Measurements from ENCODE around the gene ANKRD18B. TPM values are rescaled to one million over a fixed set of nuclear protein-coding genes. Genes with fewer than 3 reads are reported as not detected.
"Not testable (repeated sequence)": the region's sequence is repeated elsewhere in the genome, so short reads cannot be mapped to it uniquely, and the experiment has no call there.

ANKRD18B gene
- total RNA-seq, 1 experiment from 2014 or later: not detected

DNA sequence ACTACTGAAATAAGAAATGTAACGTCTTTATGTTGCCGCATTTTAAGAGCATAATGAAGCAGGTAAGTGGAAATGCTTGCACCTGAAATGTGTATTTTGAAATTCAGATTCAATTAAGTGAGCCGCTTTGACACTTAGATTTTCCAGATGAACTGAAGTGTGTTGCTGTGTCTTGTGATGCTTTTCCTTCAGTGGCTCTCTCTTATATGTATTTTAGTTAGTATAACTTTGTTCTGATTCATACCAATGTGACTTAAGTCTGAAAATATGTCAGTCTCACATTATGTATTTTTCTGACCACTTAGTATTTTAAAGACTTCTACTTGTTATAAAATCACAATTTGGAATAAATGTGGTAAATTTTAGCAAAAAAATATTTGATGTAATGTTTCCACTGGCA lies 25.4 kb downstream of the ANKRD18B start:
- not testable (repeated sequence) for H3K4me3 ChIP-seq (ENCODE audit: low read length); H3K27ac ChIP-seq (ENCODE audit: low read length); H3K36me3 ChIP-seq (ENCODE audit: insufficient read depth, low read length); H3K27me3 ChIP-seq (ENCODE audit: low read length); H3K4me2 ChIP-seq (ENCODE audit: low read depth, low read length, poor library complexity, severe bottlenecking); H3K79me2 ChIP-seq (ENCODE audit: low read length); H2AFZ ChIP-seq (ENCODE audit: low read length); H3K9me3 ChIP-seq (ENCODE audit: low read length); H3K9me2 ChIP-seq (replicated peaks; ENCODE audit: insufficient read depth, low read length); H3K4me1 ChIP-seq (ENCODE audit: low read length); DNase-seq; H3K9ac ChIP-seq (ENCODE audit: low read length); H4K20me1 ChIP-seq (ENCODE audit: insufficient read depth, low read depth, low read length)

DNA sequence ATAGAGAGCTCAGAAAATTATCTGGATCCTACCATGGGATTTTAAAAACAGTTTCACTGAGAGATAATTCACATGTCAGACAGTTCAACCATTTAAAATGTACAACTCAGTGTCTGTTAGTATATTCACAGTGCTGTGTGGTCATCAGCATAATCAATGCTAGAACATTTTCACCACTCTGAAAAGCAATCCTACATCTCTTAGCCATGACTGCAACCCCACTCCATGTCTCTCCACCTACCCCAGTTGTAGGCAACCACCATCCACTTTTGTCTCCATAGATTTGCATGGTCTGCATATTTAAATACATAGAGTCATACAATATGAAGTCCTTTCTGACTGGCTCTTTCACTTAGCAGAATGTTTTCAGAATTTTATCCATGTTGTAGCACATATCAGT lies 27.1 kb downstream of the ANKRD18B start:
- not testable (repeated sequence) for H3K4me1 ChIP-seq (ENCODE audit: low read length); H3K79me2 ChIP-seq (ENCODE audit: low read length); H3K36me3 ChIP-seq (ENCODE audit: insufficient read depth, low read length)

DNA sequence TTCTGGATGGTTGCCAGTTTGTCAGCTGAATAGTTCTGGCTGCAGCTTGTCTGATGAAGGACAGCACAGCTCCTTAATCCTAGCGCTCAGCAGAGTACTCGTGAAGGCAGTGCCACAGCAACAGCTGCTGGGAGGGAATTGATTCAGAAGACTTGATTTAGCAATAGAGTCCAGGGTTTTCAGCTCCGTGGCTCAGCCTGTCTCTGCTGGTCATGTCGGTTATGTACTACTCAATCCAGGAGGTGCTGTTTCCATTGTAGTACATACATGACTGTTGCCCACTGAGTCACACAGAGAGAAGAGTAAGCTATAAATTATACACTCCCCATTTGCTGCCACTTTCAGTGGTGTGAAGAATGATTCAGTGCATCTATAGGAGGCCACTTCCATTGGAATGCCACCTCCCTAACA lies 28.3 kb downstream of the ANKRD18B start:
- H2AFZ ChIP-seq (ENCODE audit: low read length); H3K9me2 ChIP-seq (replicated peaks; ENCODE audit: insufficient read depth, low read length); H3K36me3 ChIP-seq (ENCODE audit: insufficient read depth, low read length); H3K4me3 ChIP-seq (ENCODE audit: low read length); H3K27me3 ChIP-seq (ENCODE audit: low read length); H3K9ac ChIP-seq (ENCODE audit: low read length); H3K4me1 ChIP-seq (ENCODE audit: low read length); DNase-seq; H4K20me1 ChIP-seq (ENCODE audit: insufficient read depth, low read depth, low read length); H3K9me3 ChIP-seq (ENCODE audit: low read length); H3K4me2 ChIP-seq (ENCODE audit: low read depth, low read length, poor library complexity, severe bottlenecking); H3K79me2 ChIP-seq (ENCODE audit: low read length); H3K27ac ChIP-seq (ENCODE audit: low read length): not testable (repeated sequence)

More for the DNA sequence above, 27.1 kb downstream of the ANKRD18B start:
- H4K20me1 ChIP-seq (ENCODE audit: insufficient read depth, low read depth, low read length); H3K9ac ChIP-seq (ENCODE audit: low read length); H3K27me3 ChIP-seq (ENCODE audit: low read length); H2AFZ ChIP-seq (ENCODE audit: low read length); H3K4me2 ChIP-seq (ENCODE audit: low read depth, low read length, poor library complexity, severe bottlenecking); H3K9me2 ChIP-seq (replicated peaks; ENCODE audit: insufficient read depth, low read length); H3K9me3 ChIP-seq (ENCODE audit: low read length); H3K27ac ChIP-seq (ENCODE audit: low read length); H3K4me3 ChIP-seq (ENCODE audit: low read length); DNase-seq: not testable (repeated sequence)

DNA sequence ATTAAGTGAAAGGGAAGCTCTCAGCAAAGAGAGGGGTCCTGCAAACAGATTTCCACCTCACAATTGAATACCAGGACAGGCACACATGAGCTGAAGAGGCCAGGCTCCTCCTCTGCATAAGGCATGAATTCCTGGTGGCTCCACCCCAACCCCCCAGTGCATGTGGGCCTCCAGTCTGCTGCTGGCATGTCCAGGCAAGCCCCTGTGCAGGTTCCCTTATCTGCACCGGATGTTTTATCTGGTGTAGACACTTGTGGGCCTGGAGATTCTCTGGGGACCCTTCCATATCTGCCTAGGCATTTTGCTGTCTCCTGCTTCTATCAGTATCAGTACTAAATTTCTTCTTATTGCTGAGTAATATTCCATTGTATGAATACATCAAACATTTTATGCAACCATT lies 36.2 kb downstream of the ANKRD18B start:
- not testable (repeated sequence) for H3K9me2 ChIP-seq (replicated peaks; ENCODE audit: insufficient read depth, low read length); H3K27ac ChIP-seq (ENCODE audit: low read length); H4K20me1 ChIP-seq (ENCODE audit: insufficient read depth, low read depth, low read length); H2AFZ ChIP-seq (ENCODE audit: low read length); H3K9ac ChIP-seq (ENCODE audit: low read length); H3K9me3 ChIP-seq (ENCODE audit: low read length); H3K79me2 ChIP-seq (ENCODE audit: low read length); H3K27me3 ChIP-seq (ENCODE audit: low read length); H3K4me2 ChIP-seq (ENCODE audit: low read depth, low read length, poor library complexity, severe bottlenecking); H3K36me3 ChIP-seq (ENCODE audit: insufficient read depth, low read length); H3K4me1 ChIP-seq (ENCODE audit: low read length); H3K4me3 ChIP-seq (ENCODE audit: low read length); DNase-seq

DNA sequence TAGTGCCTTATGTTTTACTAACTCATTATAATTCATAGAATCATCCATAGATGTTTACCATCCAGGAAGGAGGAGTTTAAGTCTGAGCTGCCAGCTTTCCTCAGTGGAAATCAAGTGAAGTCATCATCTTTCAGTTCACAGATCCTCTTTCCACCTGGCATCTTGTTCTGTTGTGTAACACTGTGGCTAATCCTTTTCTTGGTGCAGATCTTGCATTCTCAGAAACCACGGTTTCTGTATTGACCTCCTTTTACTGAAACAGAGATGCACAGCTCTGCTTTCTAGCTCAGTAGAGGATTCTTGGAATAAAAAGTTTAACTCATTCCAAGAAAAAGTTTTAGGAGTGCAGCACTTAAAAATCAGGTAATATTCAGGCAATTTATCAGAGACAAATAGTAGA lies 38.1 kb downstream of the ANKRD18B start:
- not testable (repeated sequence) for H2AFZ ChIP-seq (ENCODE audit: low read length); H3K36me3 ChIP-seq (ENCODE audit: insufficient read depth, low read length); H4K20me1 ChIP-seq (ENCODE audit: insufficient read depth, low read depth, low read length); H3K4me1 ChIP-seq (ENCODE audit: low read length); H3K27me3 ChIP-seq (ENCODE audit: low read length); H3K9me3 ChIP-seq (ENCODE audit: low read length); H3K4me2 ChIP-seq (ENCODE audit: low read depth, low read length, poor library complexity, severe bottlenecking); H3K27ac ChIP-seq (ENCODE audit: low read length); DNase-seq; H3K79me2 ChIP-seq (ENCODE audit: low read length); H3K4me3 ChIP-seq (ENCODE audit: low read length); H3K9ac ChIP-seq (ENCODE audit: low read length); H3K9me2 ChIP-seq (replicated peaks; ENCODE audit: insufficient read depth, low read length)

DNA sequence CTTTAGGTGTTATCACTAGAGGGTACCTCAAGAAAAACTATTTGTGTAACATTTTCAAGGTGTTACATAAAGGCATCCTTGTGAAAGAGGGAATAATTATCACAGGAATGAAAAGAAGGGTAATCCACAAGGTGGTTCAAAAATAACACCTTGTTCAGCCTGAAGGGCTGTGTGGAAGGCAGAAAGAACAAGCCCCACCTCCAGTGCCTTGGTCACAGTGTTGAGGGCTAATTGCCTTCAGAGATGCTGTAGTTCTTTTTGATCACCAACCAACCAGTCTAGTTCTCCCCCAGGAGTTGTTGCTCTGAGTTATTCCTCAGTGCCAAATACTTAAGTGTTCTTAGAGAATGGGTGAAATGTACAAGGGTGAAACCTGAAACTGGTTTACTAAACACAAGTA lies 43.7 kb downstream of the ANKRD18B start:
- H3K4me2 ChIP-seq (ENCODE audit: low read depth, low read length, poor library complexity, severe bottlenecking); H3K4me1 ChIP-seq (ENCODE audit: low read length); H3K9me2 ChIP-seq (replicated peaks; ENCODE audit: insufficient read depth, low read length); H4K20me1 ChIP-seq (ENCODE audit: insufficient read depth, low read depth, low read length); H3K36me3 ChIP-seq (ENCODE audit: insufficient read depth, low read length); H3K79me2 ChIP-seq (ENCODE audit: low read length); H2AFZ ChIP-seq (ENCODE audit: low read length); H3K27ac ChIP-seq (ENCODE audit: low read length); H3K27me3 ChIP-seq (ENCODE audit: low read length); H3K9me3 ChIP-seq (ENCODE audit: low read length); H3K4me3 ChIP-seq (ENCODE audit: low read length); H3K9ac ChIP-seq (ENCODE audit: low read length); DNase-seq: not testable (repeated sequence)

DNA sequence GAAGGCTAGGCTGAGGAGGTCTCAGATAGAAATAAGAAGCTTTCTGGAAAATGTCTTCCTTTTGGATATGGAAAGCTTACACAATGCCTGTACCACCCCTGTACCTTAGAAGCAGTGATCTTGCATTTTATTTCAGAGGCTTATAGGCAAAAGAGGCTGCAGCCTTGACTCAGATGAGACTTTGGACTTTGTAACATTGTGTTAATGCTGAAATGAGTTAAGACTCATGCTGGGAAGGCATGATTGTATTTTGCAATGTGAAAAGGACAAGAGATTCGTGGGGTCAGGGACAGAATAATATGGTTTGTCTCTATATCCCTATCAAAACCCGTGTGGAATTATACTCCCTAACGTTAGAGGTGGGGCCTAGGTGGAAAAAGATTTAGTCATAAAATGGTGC lies 53.7 kb downstream of the ANKRD18B start:
- not testable (repeated sequence) for DNase-seq; H3K4me1 ChIP-seq (ENCODE audit: low read length); H3K9ac ChIP-seq (ENCODE audit: low read length); H3K4me3 ChIP-seq (ENCODE audit: low read length); H4K20me1 ChIP-seq (ENCODE audit: insufficient read depth, low read depth, low read length); H3K27me3 ChIP-seq (ENCODE audit: low read length); H3K27ac ChIP-seq (ENCODE audit: low read length); H3K9me2 ChIP-seq (replicated peaks; ENCODE audit: insufficient read depth, low read length); H3K4me2 ChIP-seq (ENCODE audit: low read depth, low read length, poor library complexity, severe bottlenecking); H3K79me2 ChIP-seq (ENCODE audit: low read length); H3K36me3 ChIP-seq (ENCODE audit: insufficient read depth, low read length); H2AFZ ChIP-seq (ENCODE audit: low read length); H3K9me3 ChIP-seq (ENCODE audit: low read length)

DNA sequence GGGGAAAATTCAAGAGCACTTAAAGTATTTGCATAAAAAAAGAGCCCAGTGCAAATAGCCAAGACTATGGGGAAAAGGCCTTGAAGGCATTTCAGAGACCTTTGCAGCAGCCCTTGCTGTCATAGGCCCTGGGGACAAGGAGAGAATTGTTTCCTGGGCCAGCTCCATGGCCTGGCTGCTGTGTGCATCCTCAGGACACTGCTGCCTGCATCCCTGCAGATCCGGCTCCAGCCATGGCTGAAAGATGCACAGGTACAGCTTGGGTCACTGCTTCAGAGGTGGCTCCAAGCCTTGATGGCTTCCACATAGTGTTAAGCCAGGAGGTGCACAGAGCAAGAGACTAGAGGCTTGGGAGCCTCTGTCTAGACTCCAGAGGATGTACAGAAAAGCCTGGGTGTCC lies 55.9 kb downstream of the ANKRD18B start:
- H3K4me2 ChIP-seq (ENCODE audit: low read depth, low read length, poor library complexity, severe bottlenecking); H3K79me2 ChIP-seq (ENCODE audit: low read length); H3K9me2 ChIP-seq (replicated peaks; ENCODE audit: insufficient read depth, low read length); H4K20me1 ChIP-seq (ENCODE audit: insufficient read depth, low read depth, low read length); H3K27ac ChIP-seq (ENCODE audit: low read length); H3K27me3 ChIP-seq (ENCODE audit: low read length); H3K9me3 ChIP-seq (ENCODE audit: low read length); H3K9ac ChIP-seq (ENCODE audit: low read length); H2AFZ ChIP-seq (ENCODE audit: low read length); H3K4me3 ChIP-seq (ENCODE audit: low read length); DNase-seq; H3K36me3 ChIP-seq (ENCODE audit: insufficient read depth, low read length); H3K4me1 ChIP-seq (ENCODE audit: low read length): not testable (repeated sequence)

DNA sequence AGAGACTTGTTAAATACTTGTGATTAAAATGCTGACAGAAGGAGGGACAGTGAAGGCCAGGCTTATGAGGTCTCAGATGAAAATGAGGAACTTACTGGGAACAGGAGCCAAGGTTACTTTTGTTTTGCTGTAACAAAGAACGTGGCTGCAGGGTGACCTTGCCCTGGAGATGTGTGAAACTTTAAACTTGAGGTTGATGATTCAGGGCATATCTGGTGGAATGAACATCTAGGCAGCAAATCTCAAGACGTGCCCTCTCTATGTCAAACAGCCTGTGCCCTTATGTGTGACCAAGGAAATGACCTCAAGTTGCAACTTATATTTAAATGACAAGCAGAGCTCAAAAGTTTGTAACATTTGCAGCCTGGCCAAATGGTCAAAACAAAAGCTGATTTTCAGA lies 58.6 kb downstream of the ANKRD18B start:
- H3K79me2 ChIP-seq (ENCODE audit: low read length); H3K4me2 ChIP-seq (ENCODE audit: low read depth, low read length, poor library complexity, severe bottlenecking); H3K4me3 ChIP-seq (ENCODE audit: low read length); H3K9ac ChIP-seq (ENCODE audit: low read length); H3K9me2 ChIP-seq (replicated peaks; ENCODE audit: insufficient read depth, low read length); H3K27me3 ChIP-seq (ENCODE audit: low read length); H2AFZ ChIP-seq (ENCODE audit: low read length); H3K36me3 ChIP-seq (ENCODE audit: insufficient read depth, low read length); DNase-seq; H3K9me3 ChIP-seq (ENCODE audit: low read length); H3K27ac ChIP-seq (ENCODE audit: low read length); H4K20me1 ChIP-seq (ENCODE audit: insufficient read depth, low read depth, low read length); H3K4me1 ChIP-seq (ENCODE audit: low read length): not testable (repeated sequence)

Data from Karpas-422 (cell line).